K562 (cell line): ENCODE measurements around the gene SORL1-AS1.

Source experiments
- CC2D1A ChIP-seq: fragments of 450-650 bp; IDR thresholded peaks from 2 replicates; pipeline ENCODE4 v1.6.1; 2017; ENCODE audit warnings: mild to moderate bottlenecking
- CTCF ChIP-seq, 3 experiments: IDR thresholded peaks in 2 of 3; conservative IDR thresholded peaks in 1 of 3; 2 replicates each; pipeline ENCODE4 v1.5.1; 2011 to 2012; ENCODE audit warnings: low read length in 3 of 3, mild to moderate bottlenecking in 3 of 3, control low read depth in 2 of 3, improper control_type of control experiment in 1 of 3, inconsistent platforms in 1 of 3, low read depth in 1 of 3, mixed read lengths in 1 of 3, moderate library complexity in 1 of 3; ENCODE audit not compliant: insufficient read depth in 2 of 3
- FOXO4 ChIP-seq: fragments of 450-650 bp; formaldehyde crosslinking; IDR thresholded peaks from 2 replicates; pipeline ENCODE4 v1.4.0; 2020; ENCODE audit warnings: mild to moderate bottlenecking, moderate library complexity
- HNRNPLL ChIP-seq: fragments of 200-400 bp; formaldehyde crosslinking; IDR thresholded peaks from 2 replicates; pipeline ENCODE4 v1.6.1; 2017; ENCODE audit warnings: low read length, low read depth, mild to moderate bottlenecking; ENCODE audit not compliant: poor library complexity, severe bottlenecking
- MLX ChIP-seq, 2 experiments: fragments of 450-650 bp in 1 of 2; sonication (generic) in 1 of 2; formaldehyde crosslinking; conservative IDR thresholded peaks; 2 replicates each; pipeline versions ENCODE4 v1.4.0 to v1.8.1; 2020 to 2022; ENCODE audit warnings: mild to moderate bottlenecking in 1 of 2, missing genetic modification reagents in 1 of 2
- MXI1 ChIP-seq: IDR thresholded peaks from 2 replicates; pipeline ENCODE4 v1.6.1; 2011; ENCODE audit warnings: low read depth, mild to moderate bottlenecking, improper control_type of control experiment, low read length
- POLR2AphosphoS5 ChIP-seq: IDR thresholded peaks from 2 replicates; pipeline ENCODE4 v1.6.1; 2011; ENCODE audit warnings: mild to moderate bottlenecking, low read depth, low read length, moderate library complexity; ENCODE audit not compliant: control insufficient read depth, insufficient read depth
- SIN3A ChIP-seq, 2 experiments: fragments of 150-350 bp in 1 of 2; IDR thresholded peaks; 2 replicates each; pipeline ENCODE4 v1.6.1; 2011 to 2016; ENCODE audit warnings: borderline replicate concordance in 2 of 2, low read depth in 2 of 2, low read length in 2 of 2, mild to moderate bottlenecking in 2 of 2, moderate library complexity in 2 of 2; ENCODE audit not compliant: control insufficient read depth in 1 of 2
- TAF15 ChIP-seq: fragments of 200-400 bp; formaldehyde crosslinking; IDR thresholded peaks from 2 replicates; pipeline ENCODE4 v1.6.1; 2017; ENCODE audit warnings: mild to moderate bottlenecking, low read depth, low read length, moderate library complexity
- ZBTB43 ChIP-seq: sonication (generic); formaldehyde crosslinking; IDR thresholded peaks from 2 replicates; pipeline ENCODE4 v1.8.0; 2023; ENCODE audit warnings: mild to moderate bottlenecking, missing genetic modification reagents

- no peak for TF ChIP-seq HNRNPLL
- TF ChIP-seq FOXO4 (CRISPR knock-in tag), result no peak
- TF ChIP-seq POLR2AphosphoS5, result no peak
- TF ChIP-seq MXI1, result no peak
- no peak for TF ChIP-seq MLX (CRISPR knock-in tag; conservative IDR thresholded peaks at IDR 0.05)
- TF ChIP-seq TAF15, result no peak
- no peak for TF ChIP-seq SIN3A (IDR thresholded peaks at IDR 0.05; ENCODE audit: borderline replicate concordance in 2 of 2, control insufficient read depth in 1 of 2, low read depth in 2 of 2, low read length in 2 of 2)
- no peak for TF ChIP-seq ZBTB43 (CRISPR knock-in tag)
- TF ChIP-seq CC2D1A, result no peak
- TF ChIP-seq CTCF (IDR thresholded peaks at IDR 0.05 in 2 of 3, conservative IDR thresholded peaks at IDR 0.05 in 1 of 3; ENCODE audit: insufficient read depth in 2 of 3, low read depth in 1 of 3, low read length in 3 of 3), result no peak
Measured at GRCh38 chr11:121479698-121480238, 27.0 kb upstream of the SORL1-AS1 start.
